GM21447 (cell line): Measurements from ENCODE around the gene IRF2.

Source experiments
- ATAC-seq: cut with Tn5 transposase; IDR thresholded peaks from one replicate; pipeline ENCODE4 v1.9.1; 2021; ENCODE audit not compliant: unreplicated experiment

IRF2 gene

GRCh38 chr4:184410748-184411147 lies 63.6 kb downstream of the IRF2 start:
- ATAC-seq = no peak

DNA sequence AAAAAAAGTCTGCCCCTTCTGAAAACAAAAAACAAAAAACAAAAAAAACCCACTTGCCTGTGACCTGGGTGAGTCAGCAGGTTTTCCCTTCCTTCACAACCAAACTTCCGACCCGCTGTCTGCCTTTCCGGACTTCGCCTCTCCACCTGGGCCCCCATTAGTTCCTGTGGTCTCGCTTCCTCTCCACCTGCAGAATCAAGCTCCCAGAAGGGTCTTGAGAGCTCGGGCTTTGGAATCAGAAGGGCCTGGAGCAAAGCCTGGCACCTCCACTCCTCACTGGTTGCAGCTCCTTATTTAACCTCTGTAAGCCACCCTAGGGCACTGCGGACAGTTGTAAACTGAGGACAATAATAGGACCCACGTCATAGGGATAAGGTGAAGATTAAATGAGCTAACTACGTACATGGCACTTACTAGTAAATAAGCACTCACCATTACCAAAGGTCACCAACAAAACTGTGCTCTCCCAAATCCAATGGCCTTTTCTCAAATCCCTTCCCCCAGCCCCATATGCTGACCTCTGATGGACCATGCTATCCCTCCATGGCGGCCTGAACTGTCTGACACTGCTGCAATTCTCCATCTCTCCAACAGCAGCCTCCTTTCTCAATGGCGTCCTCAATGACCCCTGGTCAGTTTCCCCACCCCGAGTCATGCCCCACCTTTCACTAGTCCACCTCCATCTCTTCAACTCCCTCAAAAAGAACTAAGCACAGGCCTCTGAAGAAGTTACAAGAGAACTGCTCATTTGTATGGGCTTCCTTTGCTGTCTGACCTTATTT lies 64.2 kb downstream of the IRF2 start:
- ATAC-seq = peak; percentile 84

DNA sequence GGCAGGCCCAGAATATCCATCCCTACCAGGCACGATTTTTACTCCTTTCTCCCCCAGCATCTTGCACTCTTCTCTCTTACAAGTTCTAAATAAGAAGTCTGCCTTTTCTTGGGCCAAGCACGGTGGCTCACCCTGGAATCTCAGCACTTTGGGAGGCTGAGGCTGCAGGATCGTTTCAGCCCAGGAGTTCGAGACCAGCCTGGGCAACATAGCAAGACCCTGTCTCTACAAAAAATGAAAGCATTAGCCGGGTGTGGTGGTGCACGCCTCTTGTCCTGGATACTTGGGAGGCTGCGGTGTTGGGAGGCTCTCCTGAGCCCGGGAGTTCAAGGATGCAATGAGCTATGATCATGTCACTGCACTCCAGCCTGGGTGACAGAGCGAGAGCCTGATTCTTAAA lies 64.8 kb downstream of the IRF2 start:
- ATAC-seq = no peak

GRCh38 chr4:184408684-184409081 lies 65.7 kb downstream of the IRF2 start:
- ATAC-seq = no peak

GRCh38 chr4:184408021-184408683 lies 66.2 kb downstream of the IRF2 start:
- ATAC-seq = no peak

DNA sequence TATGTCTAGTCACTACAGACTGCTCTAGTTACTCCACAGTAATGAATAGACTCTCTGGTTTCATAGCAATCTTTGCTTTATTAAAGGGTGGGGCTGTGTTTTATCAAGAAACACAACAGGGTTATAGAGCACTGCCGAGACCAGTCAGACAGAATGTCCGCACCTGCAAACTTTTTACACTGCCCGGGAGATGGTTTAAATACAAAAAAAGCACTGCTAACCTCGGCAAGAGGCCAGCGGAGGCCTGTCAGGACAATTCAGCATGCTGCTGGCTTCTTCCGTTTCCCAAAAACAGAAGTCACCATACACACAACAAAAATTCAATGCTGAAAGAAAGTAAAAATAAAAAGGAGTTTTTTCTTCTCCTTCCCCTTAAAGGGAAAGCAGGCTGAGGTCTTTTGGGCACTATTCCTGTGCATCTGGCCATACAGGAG lies 67.4 kb downstream of the IRF2 start:
- no peak for ATAC-seq

DNA sequence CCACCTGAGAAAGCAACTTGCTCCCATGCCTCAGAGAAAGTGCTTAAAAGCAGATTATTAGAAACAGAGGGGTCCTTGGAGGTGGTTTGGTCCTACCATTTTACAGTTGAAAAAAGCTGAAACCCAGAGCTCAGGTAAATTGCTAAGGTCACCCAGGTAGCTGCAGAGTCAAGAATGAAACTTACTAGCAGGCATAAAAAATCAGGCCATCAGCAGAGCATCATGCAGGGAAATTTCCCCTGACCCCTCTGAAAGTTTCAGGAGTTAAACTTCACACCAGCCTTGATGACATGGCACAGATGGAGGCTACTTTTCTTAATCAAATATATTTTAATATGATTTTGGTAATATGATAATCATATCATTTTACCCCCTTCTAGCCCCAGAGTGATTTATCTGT lies 70.3 kb downstream of the IRF2 start:
- no peak for ATAC-seq

GRCh38 chr4:184403384-184403781 lies 71.0 kb downstream of the IRF2 start:
- no peak for ATAC-seq

DNA sequence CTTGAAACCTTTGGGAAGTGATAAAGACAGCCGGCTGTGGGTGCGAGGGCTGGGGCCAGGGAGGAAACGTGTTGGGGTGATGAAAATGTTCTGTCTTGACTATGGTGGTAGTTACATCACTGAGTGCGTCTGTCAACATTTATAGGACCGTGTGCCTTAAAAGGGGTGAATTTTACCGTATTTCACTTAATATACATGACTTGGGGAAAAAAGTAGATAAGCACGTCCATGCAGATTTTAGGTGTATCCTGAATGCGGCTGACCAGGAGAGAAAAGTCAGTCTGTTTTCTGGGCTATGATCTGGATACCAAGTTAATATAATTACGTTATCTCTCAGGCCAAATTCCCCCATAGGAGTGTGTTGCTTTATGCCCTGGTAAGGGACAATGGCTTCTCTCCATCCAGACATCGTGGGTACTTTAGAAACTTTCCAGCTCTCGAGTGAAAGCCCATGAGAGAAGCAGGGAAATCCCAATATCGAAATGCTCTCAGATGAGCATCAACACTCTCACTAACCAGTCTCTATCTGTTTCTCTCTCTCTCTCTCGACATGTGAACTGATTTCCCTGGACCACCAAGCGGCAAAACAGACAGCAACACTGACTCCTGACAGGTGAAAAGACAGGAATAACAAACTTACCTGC lies 71.5 kb downstream of the IRF2 start:
- ATAC-seq = no peak

- no peak for ATAC-seq
Observed at GRCh38 chr4:184402239-184402638, 72.1 kb downstream of the IRF2 start.

GRCh38 chr4:184401397-184402171 lies 72.8 kb downstream of the IRF2 start:
- no peak for ATAC-seq

DNA sequence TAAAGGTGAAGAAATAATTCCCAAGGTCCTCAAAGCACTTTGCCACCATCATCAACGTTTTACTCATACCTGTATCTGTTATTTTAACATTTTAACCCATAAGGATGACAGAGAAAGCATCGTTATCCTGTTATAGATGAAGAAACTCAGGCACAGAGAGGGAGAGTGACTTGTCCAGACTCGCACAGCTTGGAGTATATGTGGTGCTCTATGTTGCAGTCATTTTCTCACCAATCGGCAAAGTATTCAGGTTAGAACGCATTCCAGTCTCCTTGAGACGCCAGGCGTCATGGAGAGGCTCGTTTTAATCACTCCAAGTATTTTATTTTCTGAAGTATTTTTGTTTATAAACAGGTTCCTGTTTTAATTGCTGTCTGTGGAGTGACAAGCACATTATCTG lies 73.5 kb downstream of the IRF2 start:
- no peak for ATAC-seq

GRCh38 chr4:184400375-184400870 lies 73.9 kb downstream of the IRF2 start:
- no peak for ATAC-seq

GRCh38 chr4:184399512-184399908 lies 74.8 kb downstream of the IRF2 start:
- ATAC-seq = no peak

DNA sequence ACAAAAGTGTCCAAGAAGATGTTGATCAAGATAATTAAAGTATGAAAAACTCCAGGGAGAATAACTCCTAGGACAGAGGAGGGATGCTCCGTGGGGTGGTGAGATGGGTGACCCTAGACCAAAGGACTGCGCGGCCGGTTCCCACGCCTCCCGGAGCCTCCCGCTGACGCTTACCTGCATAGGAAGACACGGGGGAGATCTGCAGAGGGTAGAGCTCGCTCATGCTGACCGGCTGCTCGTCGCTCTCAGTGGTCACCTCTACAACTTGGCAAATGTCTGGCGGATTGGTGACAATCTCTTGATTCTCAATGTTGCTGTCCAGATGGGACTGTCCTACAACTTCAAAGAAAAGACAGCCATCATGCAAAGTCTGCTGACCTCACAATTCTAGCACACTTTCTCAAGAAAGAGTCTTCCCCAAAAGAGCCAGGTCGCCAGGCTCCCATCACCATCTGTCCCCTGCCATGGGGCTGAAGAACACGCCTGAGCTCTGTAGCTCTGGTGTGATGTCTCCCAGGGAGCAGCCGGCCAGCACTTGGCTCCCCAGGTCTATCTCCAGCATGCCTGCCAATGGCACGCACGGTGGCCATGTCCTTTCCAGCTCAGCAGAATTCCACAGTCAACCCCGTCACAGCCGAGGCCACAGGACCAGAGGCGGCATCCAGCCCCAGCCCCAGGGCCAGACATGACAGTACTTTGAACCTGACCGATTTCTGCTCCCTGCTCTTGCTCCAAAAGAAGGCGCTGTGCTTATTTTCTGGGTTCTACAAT lies 75.4 kb downstream of the IRF2 start:
- ATAC-seq = no peak

DNA sequence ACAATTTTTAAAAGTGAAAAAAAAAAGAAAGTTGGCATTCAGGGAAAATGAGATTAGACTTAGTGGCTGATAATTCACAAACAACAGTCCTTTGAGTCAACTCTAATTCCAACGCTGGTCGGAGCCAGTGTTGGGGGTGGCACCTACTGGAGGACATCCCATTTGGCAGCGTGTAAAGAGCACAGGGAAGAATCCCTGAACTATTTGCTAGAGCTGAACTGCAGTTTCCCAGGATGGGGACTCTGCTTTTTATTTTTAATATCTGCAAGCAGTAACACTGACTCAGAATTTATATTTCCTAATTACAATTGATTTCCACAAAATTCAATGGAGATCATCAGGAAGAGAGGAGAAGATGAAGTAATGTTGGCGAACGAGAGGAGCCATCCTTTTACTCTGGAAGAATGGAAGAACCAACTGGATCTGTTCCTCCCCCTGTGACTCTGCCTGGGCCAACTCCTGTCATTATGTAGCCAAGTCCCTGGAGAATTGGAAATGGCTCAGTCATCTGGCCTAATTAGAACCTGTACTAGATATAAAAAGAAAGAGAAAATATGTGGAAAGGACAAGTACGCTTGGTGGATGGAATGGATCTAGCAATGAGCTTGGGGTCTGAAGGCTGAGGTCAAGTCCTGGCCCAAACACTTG lies 76.7 kb downstream of the IRF2 start:
- no peak for ATAC-seq

DNA sequence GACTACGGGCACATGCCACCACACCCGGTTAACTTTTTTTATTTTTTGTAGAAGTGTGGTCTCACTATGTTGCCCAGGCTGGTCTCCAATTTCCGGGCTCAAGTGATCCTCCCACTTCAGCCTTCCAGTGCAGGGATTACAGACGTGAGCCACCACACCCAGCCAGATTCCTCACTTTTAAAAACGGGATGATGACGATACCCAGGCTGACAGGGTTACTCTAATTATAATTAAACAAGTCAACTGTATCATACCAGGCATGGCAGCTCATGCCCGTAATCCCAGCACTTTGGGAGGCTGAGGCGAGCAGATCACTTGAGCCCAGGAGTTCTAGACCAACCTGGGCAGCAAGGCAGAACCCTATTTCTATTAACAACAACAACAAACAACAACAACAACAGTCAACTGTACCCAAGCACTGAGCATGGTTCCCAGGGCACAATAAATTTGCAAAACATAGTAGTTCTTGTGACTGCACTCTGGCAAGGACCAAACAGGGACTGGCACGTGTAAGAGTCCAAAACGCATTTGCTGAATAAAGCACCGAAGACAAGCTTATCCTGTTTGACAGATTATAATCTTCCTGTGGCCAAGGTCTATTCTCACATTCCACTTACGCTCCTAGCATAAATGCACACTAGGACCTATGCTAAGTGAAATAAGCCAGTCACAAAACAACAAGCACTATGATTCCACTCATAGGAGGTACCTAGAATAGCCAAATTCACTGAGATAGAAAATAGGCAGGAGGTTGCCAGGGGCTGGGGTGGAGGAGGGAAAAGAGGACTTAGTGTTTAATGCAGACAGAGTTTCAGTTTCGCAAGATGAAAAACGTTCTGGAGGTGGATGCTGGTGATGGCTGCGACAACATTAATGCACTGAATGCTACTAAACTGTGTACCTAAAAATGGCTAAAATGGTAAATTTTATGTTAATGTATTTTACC lies 77.5 kb downstream of the IRF2 start:
- no peak for ATAC-seq

DNA sequence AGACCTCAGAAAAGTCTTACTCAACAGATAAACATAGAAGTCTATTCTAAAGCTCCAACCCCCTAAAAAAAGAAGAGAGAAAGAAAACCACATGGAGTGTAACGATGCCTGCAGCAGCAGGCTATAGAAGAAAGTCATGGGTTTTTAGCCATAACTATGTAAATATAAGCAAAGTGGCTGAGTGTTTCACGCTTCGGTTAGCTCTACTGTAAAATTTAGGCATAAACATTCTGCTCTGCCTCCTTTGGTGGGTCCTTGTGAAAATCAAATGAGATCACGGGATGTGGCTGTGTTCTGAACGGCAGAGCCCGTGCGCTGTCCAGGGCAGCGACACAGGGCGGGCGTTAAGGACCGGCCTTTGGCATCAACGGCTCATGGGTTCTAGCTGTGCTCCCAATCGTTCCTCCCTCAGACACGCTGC lies 78.4 kb downstream of the IRF2 start:
- peak; percentile 76 for ATAC-seq

- peak; percentile 15 for ATAC-seq
Observed at GRCh38 chr4:184395451-184395917, 78.9 kb downstream of the IRF2 start.
